Left ventricle myocardium superior (tissue), 1 donor: ENCODE measurements around the gene WDR83. TPM values are rescaled to one million over a fixed set of nuclear protein-coding genes. Genes with fewer than 3 reads are reported as not detected.
"Not testable (repeated sequence)": the region's sequence is repeated elsewhere in the genome, so short reads cannot be mapped to it uniquely, and the experiment has no call there.

Experiments
- ATAC-seq: fragments of 200-7000 bp; cut with Tn5 transposase; one replicate; pipeline ENCODE4 v1.9.1; 2020; ENCODE audit warnings: mild to moderate bottlenecking, moderate library complexity
- DNase-seq: peaks from one replicate; pipeline ENCODE4 v3.0.0-alpha.2; 2020
- intact Hi-C: fragments of 100-400 bp; cut with micrococcal nuclease; formaldehyde crosslinking; loops from one replicate; pipeline ENCODE4 v1.11.0; 2022
- total RNA-seq: library from RNA; stranded (reverse); fragmentation: NEBNext Ultra II Directional; extraction: Animal tissue kit (Norgen Biotek cat#: 25700); gene quantifications from one replicate; pipeline ENCODE4 v1.2.1, GENCODE V29; 2021
- donor health status: DM: no; HTN: yes; CAD: no; lungs with severe emphysema.

WDR83 gene
- total RNA-seq, 1 donor from 2014 or later = 8.7 TPM

- DNase-seq, intact Hi-C loops, ATAC-seq: not testable (repeated sequence)
Measured at GRCh38 chr19:12678039-12678438, 11.4 kb downstream of the WDR83 start.

- intact Hi-C loops = no loop called here
- no peak for ATAC-seq
- no peak for DNase-seq
Measured at GRCh38 chr19:12680034-12680433, 13.4 kb downstream of the WDR83 start.

GRCh38 chr19:12681074-12681987 lies 14.7 kb downstream of the WDR83 start, which contains the start of gene DHPS:
Gene DHPS, minus strand, starts transcription at chr19:12681880. Its CDS starts 114 bp downstream, at chr19:12681766.
- ATAC-seq (peak; percentile 92), DNase-seq (peak; percentile 92)
- intact Hi-C loops = no loop called here

- no peak for ATAC-seq
- intact Hi-C loops = no loop called here
Measured at GRCh38 chr19:12685831-12686230, 19.2 kb downstream of the WDR83 start.

GRCh38 chr19:12687496-12688196 lies 21.0 kb downstream of the WDR83 start, which contains the start of gene GNG14:
Gene GNG14, plus strand, starts transcription at chr19:12687998. Its CDS starts 51 bp downstream, at chr19:12688049.
- no peak for DNase-seq
- no peak for ATAC-seq
- intact Hi-C loops = no loop called here

More at GRCh38 chr19:12685831-12686230, 19.2 kb downstream of the WDR83 start:
- no peak for DNase-seq

- intact Hi-C loops = no loop called here
- DNase-seq = no peak
Measured at GRCh38 chr19:12689012-12689411, 22.4 kb downstream of the WDR83 start.

GRCh38 chr19:12689581-12690216 lies 23.1 kb downstream of the WDR83 start:
- intact Hi-C loops = no loop called here
- no peak for ATAC-seq
- no peak for DNase-seq

More at GRCh38 chr19:12689012-12689411, 22.4 kb downstream of the WDR83 start:
- no peak for ATAC-seq

- ATAC-seq (no peak), DNase-seq (no peak)
Measured at GRCh38 chr19:12692960-12693359, 26.4 kb downstream of the WDR83 start.

GRCh38 chr19:12694641-12695040 lies 28.0 kb downstream of the WDR83 start:
- ATAC-seq = no peak
- intact Hi-C loops = no loop called here

More at GRCh38 chr19:12692960-12693359, 26.4 kb downstream of the WDR83 start:
- intact Hi-C loops = no loop called here

GRCh38 chr19:12695096-12695495 lies 28.5 kb downstream of the WDR83 start:
- no peak for ATAC-seq
- intact Hi-C loops = no loop called here
- no peak for DNase-seq

More at GRCh38 chr19:12694641-12695040, 28.0 kb downstream of the WDR83 start:
- no peak for DNase-seq

- intact Hi-C loops = no loop called here
- ATAC-seq = no peak
- no peak for DNase-seq
Measured at GRCh38 chr19:12695514-12695913, 28.9 kb downstream of the WDR83 start.

GRCh38 chr19:12695997-12696365 lies 29.4 kb downstream of the WDR83 start:
- no peak for DNase-seq
- intact Hi-C loops = no loop called here
- peak; percentile 7 for ATAC-seq

- intact Hi-C loops = no loop called here
- ATAC-seq (peak; percentile 93), DNase-seq (peak; percentile 98)
Measured at GRCh38 chr19:12696366-12697335, 30.0 kb downstream of the WDR83 start, which contains the start of gene FBXW9. Gene FBXW9, minus strand, starts transcription at chr19:12696631. Its CDS starts 50 bp downstream, at chr19:12696581.

- DNase-seq, ATAC-seq, intact Hi-C loops: not testable (repeated sequence)
Measured at GRCh38 chr19:12697425-12697824, 30.8 kb downstream of the WDR83 start.

- intact Hi-C loops = no loop called here
- DNase-seq (no peak), ATAC-seq (no peak)
Measured at GRCh38 chr19:12698138-12698537, 31.5 kb downstream of the WDR83 start.

- intact Hi-C loops = no loop called here
- DNase-seq (no peak), ATAC-seq (no peak)
Measured at GRCh38 chr19:12701596-12702282, 35.1 kb downstream of the WDR83 start.

GRCh38 chr19:12703046-12703445 lies 36.4 kb downstream of the WDR83 start:
- intact Hi-C loops = no loop called here
- DNase-seq (no peak), ATAC-seq (no peak)

GRCh38 chr19:12705169-12705568 lies 38.6 kb downstream of the WDR83 start:
- intact Hi-C loops = no loop called here
- ATAC-seq (no peak), DNase-seq (no peak)
